GM21528 (cell line): ENCODE results near the gene AMD1.
A peak's percentile ranks its signal among the peaks of the same experiment; 100 is the strongest.

Source experiments
- ATAC-seq: cut with Tn5 transposase; IDR thresholded peaks from one replicate; pipeline ENCODE4 v1.9.1; 2021; ENCODE audit warnings: mild to moderate bottlenecking, moderate library complexity; ENCODE audit not compliant: unreplicated experiment, low FRiP score

Gene AMD1

DNA sequence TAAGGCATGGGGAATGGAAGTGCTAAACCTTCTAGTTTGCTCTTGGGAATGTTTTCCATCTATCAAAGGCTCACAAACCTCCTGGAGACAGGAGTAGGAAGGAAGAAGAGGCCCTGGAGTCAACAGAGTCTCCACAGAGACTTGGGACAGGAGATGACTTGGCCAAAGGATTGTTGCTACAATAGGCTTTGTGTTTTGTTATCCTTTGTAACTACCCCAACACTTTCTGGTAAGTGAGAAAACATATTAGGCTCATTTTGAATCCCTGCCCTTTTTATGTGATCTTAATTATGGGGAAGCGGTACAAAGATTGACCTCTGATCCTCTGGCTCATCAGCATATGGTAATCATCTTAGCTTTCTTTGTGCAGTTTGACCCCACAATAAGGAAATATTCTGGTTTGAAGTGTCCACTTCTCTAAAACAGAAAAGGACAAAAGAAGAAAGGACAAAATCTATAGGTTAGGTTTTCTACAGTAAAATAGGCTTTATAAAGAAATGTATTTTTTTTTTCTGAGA, 59.9 kb downstream of the AMD1 start:
- ATAC-seq, result no peak

DNA sequence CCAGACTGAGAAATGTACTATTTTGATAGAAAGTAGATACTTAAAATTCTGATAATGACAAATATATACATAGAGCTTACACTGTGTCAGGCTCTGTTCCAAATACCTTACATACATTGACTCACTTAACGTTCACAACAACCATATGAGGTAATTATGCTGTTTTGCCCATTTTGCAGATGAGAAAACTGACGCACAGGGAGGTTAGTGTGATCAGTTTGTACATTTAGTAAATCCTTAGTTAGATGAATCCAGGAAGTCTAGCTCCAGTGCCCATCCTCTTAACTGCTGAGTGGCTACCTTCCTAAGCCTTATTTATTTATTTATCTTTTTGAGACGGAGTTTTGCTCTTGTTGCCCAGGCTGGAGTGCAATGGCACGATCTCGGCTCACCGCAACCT, 60.6 kb downstream of the AMD1 start:
- no peak for ATAC-seq

DNA sequence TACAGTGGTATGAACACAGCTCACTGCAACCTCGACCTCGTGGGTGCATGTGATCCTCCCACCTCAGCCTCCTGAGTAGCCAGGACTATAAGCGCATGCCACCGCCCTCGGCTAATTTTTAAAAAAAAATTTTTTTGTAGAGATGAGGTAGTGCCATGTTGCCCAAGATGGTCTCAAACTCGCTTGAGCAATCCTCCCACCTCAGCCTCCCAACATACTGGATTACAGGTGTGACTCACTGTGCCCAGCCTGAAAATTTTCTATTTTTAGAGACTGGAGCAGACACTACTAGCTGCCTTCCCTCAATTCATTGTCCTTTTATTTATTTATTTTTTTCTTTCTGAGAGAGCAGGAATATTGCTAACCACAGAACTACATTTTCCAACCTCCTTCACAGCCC, 63.6 kb downstream of the AMD1 start:
- ATAC-seq, result no peak

DNA sequence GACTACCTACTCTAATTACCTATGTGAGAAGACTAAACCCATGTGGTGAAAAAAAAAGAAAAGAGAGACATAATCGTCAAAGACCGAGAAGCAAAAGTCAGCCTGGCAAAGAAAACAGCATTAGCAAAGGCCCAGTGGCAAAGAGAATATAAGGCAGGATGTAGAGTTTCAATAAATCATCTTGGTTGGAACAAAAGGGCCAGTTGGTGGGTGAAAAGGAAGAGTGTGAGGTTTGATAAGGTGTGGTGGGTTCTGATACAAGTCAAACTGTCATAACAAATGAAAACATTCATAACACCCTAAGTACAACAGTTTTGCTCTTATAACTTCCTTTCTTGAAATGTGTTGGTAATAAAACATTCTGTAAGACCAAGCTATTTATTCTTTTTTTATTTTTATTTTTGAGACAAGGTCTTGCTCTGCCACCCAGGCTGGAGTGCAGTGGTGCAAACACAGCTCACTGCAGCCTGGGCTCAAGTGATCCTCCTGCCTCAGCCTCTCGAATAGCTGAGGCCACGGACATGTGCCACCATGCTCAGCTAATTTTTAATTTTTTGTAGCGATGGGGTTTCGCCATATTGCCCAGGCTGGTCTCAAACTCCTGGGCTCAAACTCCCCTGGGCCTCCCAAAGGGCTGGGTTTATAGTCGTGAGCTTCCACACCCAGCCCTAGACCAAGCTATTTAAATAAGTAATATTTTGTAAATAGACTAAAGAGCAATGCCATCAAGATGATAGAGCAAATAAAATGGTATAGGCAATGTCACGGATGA, 65.0 kb downstream of the AMD1 start:
- ATAC-seq, result no peak

DNA sequence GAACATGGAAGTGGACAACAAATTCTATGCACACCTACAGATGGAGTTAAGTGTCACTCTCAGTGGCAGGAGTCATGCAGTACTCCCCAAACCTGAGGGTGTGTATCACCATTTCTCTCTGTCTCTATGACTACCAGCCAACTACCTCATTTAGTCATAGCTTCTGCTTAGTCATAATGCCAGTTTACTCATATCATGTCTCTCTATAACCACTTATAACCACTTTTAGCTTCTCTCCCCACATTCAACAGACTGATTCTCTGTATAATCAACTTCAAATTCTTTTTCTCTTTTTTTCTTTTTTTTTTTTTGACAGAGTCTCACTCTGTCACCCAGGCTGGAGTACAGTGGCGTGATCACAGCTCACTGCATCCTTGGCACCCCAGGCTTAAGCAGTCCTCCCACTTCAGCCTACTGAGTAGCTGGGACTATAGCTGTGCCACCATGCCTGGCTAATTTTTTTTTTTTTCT, 70.1 kb downstream of the AMD1 start:
- ATAC-seq, result peak; percentile 99
